ENCODE measurements around the gene PHACTR1.

PHACTR1 gene

DNA sequence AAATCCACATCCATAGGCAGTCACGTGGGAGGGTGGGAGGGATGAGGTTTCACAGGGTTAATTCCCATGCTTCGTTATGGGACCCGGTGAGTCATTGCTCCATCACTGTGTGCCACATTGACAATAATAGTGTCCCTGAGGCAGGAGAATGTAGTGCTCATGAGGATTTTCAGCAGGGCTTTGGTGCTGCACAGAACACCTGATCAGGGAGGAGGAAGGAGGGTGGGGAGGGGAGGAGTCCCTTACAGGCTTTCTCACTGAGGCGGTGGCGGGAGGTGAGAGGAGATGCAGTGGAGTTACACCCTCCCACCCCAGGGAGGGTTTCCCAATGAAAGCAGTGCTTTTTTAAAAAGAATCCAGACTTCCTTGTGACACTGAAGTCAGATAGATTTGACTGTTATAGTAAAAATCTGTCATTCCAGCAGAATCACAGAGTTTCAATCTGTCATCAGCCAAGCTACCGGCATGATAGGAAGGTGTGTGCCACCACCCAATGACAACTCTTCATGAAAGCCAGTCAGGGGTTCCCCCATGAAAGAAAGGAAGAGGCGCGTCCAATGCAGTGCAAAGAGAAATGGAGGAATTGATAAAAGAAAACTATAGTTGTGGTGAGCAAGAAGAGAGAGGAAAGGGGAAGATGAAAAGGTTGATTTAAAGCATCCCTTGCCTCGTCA is 467.0 kb downstream of the PHACTR1 start:
- TF ChIP-seq, protein P1, sequence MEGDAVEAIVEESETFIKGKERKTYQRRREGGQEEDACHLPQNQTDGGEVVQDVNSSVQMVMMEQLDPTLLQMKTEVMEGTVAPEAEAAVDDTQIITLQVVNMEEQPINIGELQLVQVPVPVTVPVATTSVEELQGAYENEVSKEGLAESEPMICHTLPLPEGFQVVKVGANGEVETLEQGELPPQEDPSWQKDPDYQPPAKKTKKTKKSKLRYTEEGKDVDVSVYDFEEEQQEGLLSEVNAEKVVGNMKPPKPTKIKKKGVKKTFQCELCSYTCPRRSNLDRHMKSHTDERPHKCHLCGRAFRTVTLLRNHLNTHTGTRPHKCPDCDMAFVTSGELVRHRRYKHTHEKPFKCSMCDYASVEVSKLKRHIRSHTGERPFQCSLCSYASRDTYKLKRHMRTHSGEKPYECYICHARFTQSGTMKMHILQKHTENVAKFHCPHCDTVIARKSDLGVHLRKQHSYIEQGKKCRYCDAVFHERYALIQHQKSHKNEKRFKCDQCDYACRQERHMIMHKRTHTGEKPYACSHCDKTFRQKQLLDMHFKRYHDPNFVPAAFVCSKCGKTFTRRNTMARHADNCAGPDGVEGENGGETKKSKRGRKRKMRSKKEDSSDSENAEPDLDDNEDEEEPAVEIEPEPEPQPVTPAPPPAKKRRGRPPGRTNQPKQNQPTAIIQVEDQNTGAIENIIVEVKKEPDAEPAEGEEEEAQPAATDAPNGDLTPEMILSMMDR (IDR thresholded peaks at IDR 0.05; ENCODE audit: control insufficient read depth, extremely low read depth, insufficient read depth) = no peak
- DNase-seq (ENCODE audit: low read depth) = no peak
- no peak overlapping the region for H3K4me3 ChIP-seq (ENCODE audit: low read depth, low read length)

- no peak for DNase-seq (ENCODE audit: low read depth)
- H3K4me3 ChIP-seq (ENCODE audit: low read depth, low read length) = no peak overlapping the region
- TF ChIP-seq, protein P1 (IDR thresholded peaks at IDR 0.05; ENCODE audit: control insufficient read depth, extremely low read depth, insufficient read depth) = no peak
Observed at GRCh38 chr6:13184089-13184468, 467.5 kb downstream of the PHACTR1 start.

DNA sequence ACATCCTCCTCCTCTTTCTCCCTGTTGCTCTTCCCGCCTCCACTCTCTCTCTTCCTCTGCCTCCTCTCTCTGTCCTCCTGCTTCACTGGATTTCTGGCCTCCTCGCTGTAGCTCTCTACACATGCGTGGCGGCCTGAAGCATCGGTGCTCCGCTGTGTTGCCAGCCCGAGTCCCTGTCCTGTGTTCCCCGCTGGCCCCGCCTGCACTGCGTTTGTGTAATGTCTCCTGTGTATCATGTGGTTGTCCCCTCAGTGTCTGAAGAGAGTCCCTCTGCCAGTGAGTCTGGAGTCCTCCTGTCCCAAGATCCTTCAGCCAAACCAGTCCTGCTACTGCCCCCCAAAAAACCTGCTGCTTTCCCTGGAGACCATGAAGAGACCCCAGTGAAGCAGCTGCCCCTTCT is 468.0 kb downstream of the PHACTR1 start:
- no peak overlapping the region for H3K4me3 ChIP-seq (ENCODE audit: low read depth, low read length)
- DNase-seq (ENCODE audit: low read depth) = no peak
- TF ChIP-seq, protein P1 (IDR thresholded peaks at IDR 0.05; ENCODE audit: control insufficient read depth, extremely low read depth, insufficient read depth) = no peak

DNA sequence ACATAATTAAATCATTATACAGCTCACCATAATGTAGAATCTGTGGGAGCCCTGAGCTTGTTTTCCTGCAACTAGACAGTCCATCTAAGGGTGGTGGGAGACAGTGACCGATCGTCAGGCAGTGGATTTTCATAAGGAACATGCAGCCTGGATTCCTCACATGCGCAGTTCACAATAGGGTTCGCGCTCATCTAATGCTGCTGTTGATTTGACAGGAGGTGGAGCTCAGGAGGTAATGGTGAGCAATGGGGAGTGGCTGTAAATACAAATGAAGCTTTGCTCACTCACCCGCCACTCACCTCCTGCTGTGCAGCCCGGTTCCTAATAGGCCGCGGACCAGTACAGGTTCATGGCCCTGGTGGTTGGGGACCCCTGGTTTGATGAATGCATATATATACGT is 470.3 kb downstream of the PHACTR1 start:
- DNase-seq (ENCODE audit: low read depth) = no peak
- H3K4me3 ChIP-seq (ENCODE audit: low read depth, low read length) = no peak overlapping the region
- TF ChIP-seq, protein P1 (IDR thresholded peaks at IDR 0.05; ENCODE audit: control insufficient read depth, extremely low read depth, insufficient read depth) = no peak

DNA sequence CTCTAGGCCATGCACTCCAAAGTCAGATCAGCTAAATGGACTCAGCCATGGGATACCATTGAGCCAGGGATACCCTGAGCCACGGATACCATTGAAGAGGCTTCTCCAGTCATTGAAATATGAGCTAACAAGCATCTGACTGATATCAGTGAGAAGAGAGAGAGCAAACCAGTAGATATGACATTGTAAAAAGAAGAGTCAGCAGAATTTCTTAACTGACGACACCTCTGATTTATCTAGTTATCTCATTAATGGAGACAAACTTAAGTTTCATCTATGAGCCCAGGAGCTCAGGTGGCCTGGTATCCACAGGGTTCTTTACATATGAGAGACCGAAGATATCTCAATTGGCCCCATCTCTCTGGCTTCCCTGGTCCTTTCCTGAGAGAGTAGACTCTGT is 471.1 kb downstream of the PHACTR1 start:
- no peak overlapping the region for H3K4me3 ChIP-seq (ENCODE audit: low read depth, low read length)
- DNase-seq (ENCODE audit: low read depth) = no peak
- TF ChIP-seq, protein P1 (IDR thresholded peaks at IDR 0.05; ENCODE audit: control insufficient read depth, extremely low read depth, insufficient read depth) = no peak

- TF ChIP-seq, protein P1 (IDR thresholded peaks at IDR 0.05; ENCODE audit: control insufficient read depth, extremely low read depth, insufficient read depth) = no peak
- H3K4me3 ChIP-seq (ENCODE audit: low read depth, low read length) = no peak overlapping the region
- no peak for DNase-seq (ENCODE audit: low read depth)
Observed at GRCh38 chr6:13188306-13188705, 471.7 kb downstream of the PHACTR1 start.

DNA sequence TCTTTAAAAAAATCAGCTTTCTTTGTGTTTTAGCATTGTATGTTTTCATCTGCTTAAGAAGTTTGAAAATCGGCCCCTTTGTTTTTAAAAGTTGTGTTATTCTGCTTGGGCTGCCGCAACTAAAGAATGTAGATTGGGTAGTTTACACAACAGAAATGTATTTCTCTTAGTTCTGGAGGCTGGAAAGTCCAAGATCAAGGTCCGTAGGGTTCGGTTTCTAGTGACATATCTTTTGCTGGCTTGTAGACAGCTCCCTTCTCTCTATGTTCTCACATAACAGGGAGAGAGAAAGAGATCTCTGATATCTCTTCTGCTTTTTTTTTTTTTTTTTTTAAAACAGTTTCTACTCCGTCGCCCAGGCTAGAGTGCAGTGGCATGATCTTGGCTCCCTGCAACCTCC is 473.1 kb downstream of the PHACTR1 start:
- no peak for DNase-seq (ENCODE audit: low read depth)
- no peak overlapping the region for H3K4me3 ChIP-seq (ENCODE audit: low read depth, low read length)
- TF ChIP-seq, protein P1 (IDR thresholded peaks at IDR 0.05; ENCODE audit: control insufficient read depth, extremely low read depth, insufficient read depth) = no peak

Measured in LNCaP clone FGC (cell line).